Measurements from ENCODE around the gene GALNS.

GALNS gene

GRCh38 chr16:88861359-88861758 is 4.6 kb upstream of the GALNS start:
- Histone ChIP-seq H2AFZ (no peak overlapping the region), H3K9ac (no peak overlapping the region), H3K4me2 (ENCODE audit: low read length) (no peak overlapping the region), H3K79me2 (peaks cover 6% of the 10 kb centered on the region), H3K4me3 (ENCODE audit: low read depth, low read length) (no peak overlapping the region), H3K4me1 (peaks cover 8% of the 10 kb centered on the region), H3K36me3 (ENCODE audit: control insufficient read depth, insufficient read depth, low read length) (no peaks in the 10 kb centered on the region), H3K9me3 (ENCODE audit: control insufficient read depth, low read length) (no peaks in the 10 kb centered on the region), H3K27ac (no peak overlapping the region), H3K27me3 (ENCODE audit: control insufficient read depth, insufficient read depth, low read length) (no peaks in the 10 kb centered on the region)
- no peak for TF ChIP-seq CTCF (IDR thresholded peaks at IDR 0.05)

GRCh38 chr16:88859381-88860091 is 2.8 kb upstream of the GALNS start:
- H3K36me3 ChIP-seq (ENCODE audit: control insufficient read depth, insufficient read depth, low read length) = no peaks in the 10 kb centered on the region
- H3K4me3 ChIP-seq (ENCODE audit: low read depth, low read length) = no peak overlapping the region
- no peak overlapping the region for H3K9ac ChIP-seq
- H3K4me2 ChIP-seq (ENCODE audit: low read length) = no peak overlapping the region
- H2AFZ ChIP-seq = no peak overlapping the region
- no peaks in the 10 kb centered on the region for H3K9me3 ChIP-seq (ENCODE audit: control insufficient read depth, low read length)
- peaks cover 11% of the 10 kb centered on the region for H3K79me2 ChIP-seq
- no peak for TF ChIP-seq CTCF (IDR thresholded peaks at IDR 0.05)
- peaks cover 8% of the 10 kb centered on the region for H3K4me1 ChIP-seq
- H3K27me3 ChIP-seq (ENCODE audit: control insufficient read depth, insufficient read depth, low read length) = no peaks in the 10 kb centered on the region
- no peak overlapping the region for H3K27ac ChIP-seq

GRCh38 chr16:88857728-88858339 is 1.1 kb upstream of the GALNS start:
- H3K27ac ChIP-seq = peak overlapping the region; percentile 68

GRCh38 chr16:88856122-88856827 is 472 bp downstream of the GALNS start:
- H3K27ac ChIP-seq = no peak overlapping the region
- no peak overlapping the region for H3K9ac ChIP-seq
- peaks cover 11% of the 10 kb centered on the region for H3K79me2 ChIP-seq
- H2AFZ ChIP-seq = peak overlapping the region; percentile 98
- no peaks in the 10 kb centered on the region for H3K27me3 ChIP-seq (ENCODE audit: control insufficient read depth, insufficient read depth, low read length)
- H3K4me2 ChIP-seq (ENCODE audit: low read length) = peak overlapping the region; percentile 79
- H3K9me3 ChIP-seq (ENCODE audit: control insufficient read depth, low read length) = no peaks in the 10 kb centered on the region
- TF ChIP-seq CTCF (IDR thresholded peaks at IDR 0.05) = no peak
- H3K36me3 ChIP-seq (ENCODE audit: control insufficient read depth, insufficient read depth, low read length) = no peaks in the 10 kb centered on the region
- H3K4me1 ChIP-seq = peaks cover 8% of the 10 kb centered on the region
- peak overlapping the region; percentile 82 for H3K4me3 ChIP-seq (ENCODE audit: low read depth, low read length)

More at GRCh38 chr16:88857728-88858339, 1.1 kb upstream of the GALNS start:
- Histone ChIP-seq H3K79me2 (peaks cover 11% of the 10 kb centered on the region), H3K27me3 (ENCODE audit: control insufficient read depth, insufficient read depth, low read length) (no peaks in the 10 kb centered on the region), H3K4me2 (ENCODE audit: low read length) (peak overlapping the region; percentile 76), H3K4me1 (peaks cover 8% of the 10 kb centered on the region), H3K4me3 (ENCODE audit: low read depth, low read length) (peak overlapping the region; percentile 82), H3K9ac (no peak overlapping the region), H3K9me3 (ENCODE audit: control insufficient read depth, low read length) (no peaks in the 10 kb centered on the region), H2AFZ (peak overlapping the region; percentile 98), H3K36me3 (ENCODE audit: control insufficient read depth, insufficient read depth, low read length) (no peaks in the 10 kb centered on the region)
- TF ChIP-seq CTCF (IDR thresholded peaks at IDR 0.05) = peak; percentile 68

All from parathyroid adenoma (tissue), 2 donors.